Gastrocnemius medialis (tissue), 4 donors: Measurements from ENCODE around the gene SCN8A. TPM values are rescaled to one million over a fixed set of nuclear protein-coding genes. Genes with fewer than 3 reads are reported as not detected.

Source experiments
- ATAC-seq, 2 donors: fragments of 150-250 bp; one replicate each; pipeline ENCODE4 v1.9.1; 2016
- DNase-seq, 2 donors: peaks; one replicate each; pipeline ENCODE4 v3.0.0-alpha.2; 2019
- H3K27ac ChIP-seq, 4 donors: fragments of 200-600 bp; sonication (generic); 1 replicate in 1 of 4; 2 replicates in 3 of 4; pipeline ENCODE4 v1.5.1; 2016 to 2018; ENCODE audit warnings: mild to moderate bottlenecking in 2 of 4, moderate library complexity in 1 of 4
- H3K27me3 ChIP-seq, 3 donors: fragments of 200-600 bp; sonication (generic) in 2 of 3; 1 replicate in 1 of 3; 2 replicates in 2 of 3; pipeline versions ENCODE4 v1.5.1 to v1.6.0; 2016 to 2019; ENCODE audit warnings: mild to moderate bottlenecking in 1 of 3, moderate library complexity in 1 of 3
- H3K36me3 ChIP-seq, 2 donors: fragments of 200-600 bp; sonication (generic) in 1 of 2; one replicate each; pipeline ENCODE4 v1.5.1; 2017 to 2018
- H3K4me1 ChIP-seq, 2 donors: fragments of 200-600 bp; sonication (generic) in 1 of 2; one replicate each; pipeline ENCODE4 v1.5.1; 2016 to 2017; ENCODE audit warnings: mild to moderate bottlenecking in 2 of 2
- H3K4me3 ChIP-seq, 4 donors: fragments of 200-600 bp; sonication (generic) in 3 of 4; 1 replicate in 1 of 4; 2 replicates in 3 of 4; pipeline ENCODE4 v1.5.1; 2016 to 2019; ENCODE audit warnings: mild to moderate bottlenecking in 2 of 4
- H3K9me3 ChIP-seq, 3 donors: fragments of 200-600 bp; sonication (generic) in 2 of 3; 1 replicate in 1 of 3; 2 replicates in 2 of 3; pipeline ENCODE4 v1.5.1; 2016 to 2019
- POLR2A ChIP-seq, 2 donors: fragments of 450-650 bp; IDR thresholded peaks; one replicate each; pipeline ENCODE4 v1.6.1; 2017; ENCODE audit warnings: antibody characterized with exemption in 2 of 2, mild to moderate bottlenecking in 2 of 2, moderate library complexity in 2 of 2
- in situ Hi-C, 4 donors: fragments of 200-750 bp; cut with MboI; loops; one replicate each; pipeline versions ENCODE4 v1.15.0 to v1.8.0; 2017; ENCODE audit warnings: low sequenced_read_pairs in 4 of 4
- intact Hi-C: fragments of 100-400 bp; cut with DNase I; formaldehyde crosslinking; loops from one replicate; pipeline ENCODE4 v1.15.1; 2023; ENCODE audit warnings: low total_unique reads
- total RNA-seq, 4 donors: library from RNA; depleted of rRNA; stranded (reverse); fragments of >200 nt; gene quantifications; one replicate each; pipeline versions ENCODE4 v1.1.0 to v1.2.3, GENCODE V29; 2016
- TF ChIP-seq, protein P1 (sequence below), 5 experiments: fragments of 450-650 bp in 3 of 5; fragments of 200-600 bp in 2 of 5; sonication (generic) in 2 of 5; IDR thresholded peaks in 4 of 5; conservative IDR thresholded peaks in 1 of 5; 1 replicate in 4 of 5; 2 replicates in 1 of 5; pipeline ENCODE4 v1.5.1; 2016 to 2019; ENCODE audit warnings: antibody characterized with exemption in 5 of 5, mild to moderate bottlenecking in 3 of 5, moderate library complexity in 3 of 5

Gene SCN8A
- total RNA-seq, 4 donors from 2014 or later: 0.05 to 0.29 TPM; not detected in 2

DNA sequence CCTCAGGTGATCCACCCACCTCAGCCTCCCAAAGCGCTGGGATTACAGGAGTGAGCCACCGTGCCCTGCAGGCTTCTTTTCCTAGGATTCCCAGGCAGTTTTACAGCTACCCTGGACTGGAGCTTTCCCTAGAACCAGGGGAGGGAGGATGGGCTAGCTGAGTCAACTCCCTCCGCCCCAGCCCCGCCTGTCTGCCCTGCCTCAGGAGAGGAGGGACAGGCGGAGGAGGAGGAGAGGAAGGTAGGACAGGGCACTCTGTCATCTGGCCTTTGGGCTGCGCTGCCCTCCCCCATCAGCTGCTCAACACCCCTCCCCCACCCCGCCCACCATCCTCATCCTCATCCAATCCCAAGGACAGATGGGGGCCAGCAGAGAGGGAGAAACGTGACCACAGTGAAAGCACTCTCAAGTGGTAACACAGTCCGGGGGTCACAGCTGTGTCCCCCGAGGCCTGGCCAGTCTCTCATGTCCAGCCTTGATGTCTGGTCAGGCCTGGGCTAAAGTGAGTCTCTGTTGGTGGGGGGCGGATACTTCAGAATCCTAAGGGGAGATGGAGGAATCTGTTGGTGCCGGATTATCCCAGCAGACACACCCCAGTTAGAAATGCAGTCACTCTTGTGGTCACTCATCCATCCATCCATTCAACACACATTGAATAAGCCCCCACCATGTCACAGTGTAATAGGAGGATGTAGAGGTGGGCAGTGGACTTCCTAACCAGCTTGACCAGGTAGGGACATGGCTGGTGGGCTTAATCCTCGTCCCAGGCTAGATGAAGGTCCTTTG lies 245.2 kb downstream of the SCN8A start:
- in situ Hi-C loops (no loop called here), intact Hi-C loops (no loop called here)
- Histone ChIP-seq H3K36me3 (no peaks in the 10 kb centered on the region), H3K4me1 (no peaks in the 10 kb centered on the region), H3K27me3 (peaks cover 0 to 17% (median 4%) of the 10 kb centered on the region in 3 donors), H3K9me3 (no peaks in the 10 kb centered on the region), H3K27ac (no peak overlapping the region), H3K4me3 (no peak overlapping the region)
- ATAC-seq: no peak
- DNase-seq: no peak
- TF ChIP-seq, protein P1, sequence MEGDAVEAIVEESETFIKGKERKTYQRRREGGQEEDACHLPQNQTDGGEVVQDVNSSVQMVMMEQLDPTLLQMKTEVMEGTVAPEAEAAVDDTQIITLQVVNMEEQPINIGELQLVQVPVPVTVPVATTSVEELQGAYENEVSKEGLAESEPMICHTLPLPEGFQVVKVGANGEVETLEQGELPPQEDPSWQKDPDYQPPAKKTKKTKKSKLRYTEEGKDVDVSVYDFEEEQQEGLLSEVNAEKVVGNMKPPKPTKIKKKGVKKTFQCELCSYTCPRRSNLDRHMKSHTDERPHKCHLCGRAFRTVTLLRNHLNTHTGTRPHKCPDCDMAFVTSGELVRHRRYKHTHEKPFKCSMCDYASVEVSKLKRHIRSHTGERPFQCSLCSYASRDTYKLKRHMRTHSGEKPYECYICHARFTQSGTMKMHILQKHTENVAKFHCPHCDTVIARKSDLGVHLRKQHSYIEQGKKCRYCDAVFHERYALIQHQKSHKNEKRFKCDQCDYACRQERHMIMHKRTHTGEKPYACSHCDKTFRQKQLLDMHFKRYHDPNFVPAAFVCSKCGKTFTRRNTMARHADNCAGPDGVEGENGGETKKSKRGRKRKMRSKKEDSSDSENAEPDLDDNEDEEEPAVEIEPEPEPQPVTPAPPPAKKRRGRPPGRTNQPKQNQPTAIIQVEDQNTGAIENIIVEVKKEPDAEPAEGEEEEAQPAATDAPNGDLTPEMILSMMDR (IDR thresholded peaks at IDR 0.05 in 4 of 5, conservative IDR thresholded peaks at IDR 0.05 in 1 of 5): no peak
- no peak for TF ChIP-seq POLR2A (IDR thresholded peaks at IDR 0.05)

DNA sequence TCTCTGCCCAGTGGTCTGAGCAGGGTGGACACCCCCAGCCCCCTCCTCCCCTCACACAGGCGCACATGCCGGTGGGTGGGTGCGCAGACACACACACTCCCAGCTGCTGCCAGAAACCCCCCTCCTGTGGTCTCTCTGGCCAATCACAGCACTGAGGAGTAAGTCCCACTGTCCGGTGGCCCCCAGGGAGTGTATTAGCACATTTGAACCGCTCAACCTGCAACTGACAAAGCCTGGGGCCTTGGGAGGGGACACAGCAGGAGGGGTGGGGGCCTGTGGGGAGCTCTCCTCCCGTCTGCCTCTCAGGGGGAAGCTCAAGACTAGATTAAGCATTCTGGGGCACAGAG lies 245.8 kb downstream of the SCN8A start:
- Histone ChIP-seq H3K4me3 (no peak overlapping the region), H3K27ac (no peak overlapping the region), H3K4me1 (no peaks in the 10 kb centered on the region), H3K36me3 (no peaks in the 10 kb centered on the region), H3K9me3 (no peaks in the 10 kb centered on the region), H3K27me3 (peaks cover 0 to 17% (median 4%) of the 10 kb centered on the region in 3 donors)
- no peak for ATAC-seq
- intact Hi-C loops: no loop called here
- TF ChIP-seq POLR2A (IDR thresholded peaks at IDR 0.05): no peak
- TF ChIP-seq, protein P1 (IDR thresholded peaks at IDR 0.05 in 4 of 5, conservative IDR thresholded peaks at IDR 0.05 in 1 of 5): no peak
- no peak for DNase-seq
- in situ Hi-C loops: no loop called here

DNA sequence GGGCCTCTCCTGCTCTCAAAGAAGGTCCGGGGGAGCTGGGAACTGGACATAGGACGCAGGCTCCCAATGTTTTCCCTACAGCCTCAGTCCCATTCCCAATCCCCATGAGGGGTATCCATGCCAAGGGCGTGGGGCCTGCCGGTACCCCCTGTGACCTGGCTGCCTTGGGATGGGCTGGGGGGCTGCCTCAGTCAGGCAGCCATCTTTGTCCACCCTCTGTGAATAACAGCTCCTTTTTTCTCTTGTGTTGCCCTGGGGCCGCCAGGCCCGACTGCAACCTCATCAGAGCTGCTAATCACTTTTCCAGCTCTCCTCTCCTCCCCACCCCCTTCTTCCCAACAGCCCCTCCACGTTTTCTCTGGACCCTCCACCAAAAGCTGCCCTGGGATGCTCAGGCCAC lies 246.3 kb downstream of the SCN8A start:
- DNase-seq: no peak
- Histone ChIP-seq H3K36me3 (no peaks in the 10 kb centered on the region), H3K27me3 (peaks cover 0 to 13% (median 6%) of the 10 kb centered on the region in 3 donors), H3K27ac (no peak overlapping the region), H3K4me3 (no peak overlapping the region), H3K4me1 (no peaks in the 10 kb centered on the region), H3K9me3 (no peaks in the 10 kb centered on the region)
- intact Hi-C loops (no loop called here), in situ Hi-C loops (no loop called here)
- TF ChIP-seq, protein P1 (IDR thresholded peaks at IDR 0.05 in 4 of 5, conservative IDR thresholded peaks at IDR 0.05 in 1 of 5): no peak
- no peak for TF ChIP-seq POLR2A (IDR thresholded peaks at IDR 0.05)
- ATAC-seq: no peak

DNA sequence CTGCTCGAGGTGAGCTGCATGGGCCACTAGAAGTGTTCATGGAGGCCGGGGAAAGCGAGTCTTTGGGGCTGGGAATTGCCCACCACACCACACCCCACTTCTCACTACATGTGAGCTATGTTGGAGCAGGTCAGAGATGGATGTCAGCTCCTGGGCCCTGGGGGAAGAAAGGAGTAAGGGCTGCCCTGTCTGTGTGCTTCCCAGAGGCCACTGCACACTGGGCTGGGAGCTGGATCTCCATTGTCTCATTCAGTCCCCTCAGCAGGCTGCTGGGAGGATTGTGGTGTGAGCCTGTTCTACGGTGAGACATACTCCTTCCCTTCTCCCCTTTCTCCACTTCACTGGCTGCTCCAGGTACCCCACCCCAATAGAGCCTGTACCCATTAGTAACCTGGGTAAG lies 247.0 kb downstream of the SCN8A start:
- no peaks in the 10 kb centered on the region for H3K36me3 ChIP-seq
- intact Hi-C loops: no loop called here
- no peaks in the 10 kb centered on the region for H3K9me3 ChIP-seq
- ATAC-seq: no peak
- H3K27ac ChIP-seq: no peak overlapping the region
- no peak for TF ChIP-seq POLR2A (IDR thresholded peaks at IDR 0.05)
- TF ChIP-seq, protein P1 (IDR thresholded peaks at IDR 0.05 in 4 of 5, conservative IDR thresholded peaks at IDR 0.05 in 1 of 5): no peak
- in situ Hi-C loops: no loop called here
- no peaks in the 10 kb centered on the region for H3K4me1 ChIP-seq
- H3K27me3 ChIP-seq: peaks cover 0 to 8% (median 6%) of the 10 kb centered on the region in 3 donors
- DNase-seq: no peak
- no peak overlapping the region for H3K4me3 ChIP-seq
